Measurements from ENCODE around the gene CRYBB1.

Gene CRYBB1

GRCh38 chr22:26635117-26635516 is 17.3 kb upstream of the CRYBB1 start:
- WGBS (ENCODE audit: insufficient coverage), result 100% methylated on average over 1 of the region's 2 CpGs
- no peak overlapping the region for H3K4me3 ChIP-seq (ENCODE audit: control insufficient read depth in 1 of 7, extremely low read depth in 1 of 7, insufficient read depth in 4 of 7, low read depth in 2 of 7, low read length in 6 of 7)
- H3K36me3 ChIP-seq (ENCODE audit: control insufficient read depth in 4 of 4, insufficient read depth in 4 of 4, low read length in 3 of 4), result no peaks in the 10 kb centered on the region
- no peak for DNase-seq
- ChIA-PET POLR2A (no interaction called here), CTCF (interaction anchor here (1.0 kb wide), 2 partner anchors 61 to 234 kb away, joined by 3 read pairs; no protein-coding TSS in a partner anchor)
- no peak overlapping the region for H3K27ac ChIP-seq (ENCODE audit: insufficient read depth in 1 of 2, low read depth in 1 of 2, low read length in 2 of 2, poor library complexity in 1 of 2, severe bottlenecking in 2 of 2)
- peaks cover 0 to 23% (median 17%) of the 10 kb centered on the region in 4 experiments for H3K4me1 ChIP-seq (ENCODE audit: control extremely low read depth in 1 of 4, control insufficient read depth in 4 of 4, insufficient read depth in 4 of 4, low read length in 3 of 4)
- H3K9me3 ChIP-seq (ENCODE audit: control extremely low read depth in 1 of 5, control insufficient read depth in 4 of 5, insufficient read depth in 2 of 5, low read depth in 1 of 5, low read length in 4 of 5), result no peaks in the 10 kb centered on the region
- no peaks in the 10 kb centered on the region for H3K27me3 ChIP-seq (replicated peaks in 2 of 5; ENCODE audit: control insufficient read depth in 4 of 5, insufficient read depth in 5 of 5, low read length in 4 of 5)

- Histone ChIP-seq H3K27ac (ENCODE audit: insufficient read depth in 1 of 2, low read depth in 1 of 2, low read length in 2 of 2, poor library complexity in 1 of 2, severe bottlenecking in 2 of 2) (no peak overlapping the region), H3K4me3 (ENCODE audit: control insufficient read depth in 1 of 7, extremely low read depth in 1 of 7, insufficient read depth in 4 of 7, low read depth in 2 of 7, low read length in 6 of 7) (no peak overlapping the region), H3K4me1 (ENCODE audit: control extremely low read depth in 1 of 4, control insufficient read depth in 4 of 4, insufficient read depth in 4 of 4, low read length in 3 of 4) (peaks cover 0 to 22% (median 16%) of the 10 kb centered on the region in 4 experiments), H3K27me3 (replicated peaks in 2 of 5; ENCODE audit: control insufficient read depth in 4 of 5, insufficient read depth in 5 of 5, low read length in 4 of 5) (no peaks in the 10 kb centered on the region), H3K36me3 (ENCODE audit: control insufficient read depth in 4 of 4, insufficient read depth in 4 of 4, low read length in 3 of 4) (no peaks in the 10 kb centered on the region), H3K9me3 (ENCODE audit: control extremely low read depth in 1 of 5, control insufficient read depth in 4 of 5, insufficient read depth in 2 of 5, low read depth in 1 of 5, low read length in 4 of 5) (no peaks in the 10 kb centered on the region)
- CTCF ChIA-PET, result interaction anchor here (1.0 kb wide), 1 partner anchor 60 kb away, joined by 3 read pairs; no protein-coding TSS in a partner anchor
- DNase-seq, result no peak
- POLR2A ChIA-PET, result no interaction called here
- WGBS (ENCODE audit: insufficient coverage), result no CpG with 5 or more reads among the region's 3 CpGs
Measured at GRCh38 chr22:26634189-26634588, 16.4 kb upstream of the CRYBB1 start.

GRCh38 chr22:26632422-26633155 is 14.8 kb upstream of the CRYBB1 start:
- CTCF ChIA-PET, result interaction anchor here (1.0 to 1.4 kb wide), 4 partner anchors 8 to 107 kb away, joined by 3 read pairs; no protein-coding TSS in a partner anchor
- Histone ChIP-seq H3K9me3 (ENCODE audit: control extremely low read depth in 1 of 5, control insufficient read depth in 4 of 5, insufficient read depth in 2 of 5, low read depth in 1 of 5, low read length in 4 of 5) (no peaks in the 10 kb centered on the region), H3K27me3 (replicated peaks in 2 of 5; ENCODE audit: control insufficient read depth in 4 of 5, insufficient read depth in 5 of 5, low read length in 4 of 5) (no peaks in the 10 kb centered on the region), H3K36me3 (ENCODE audit: control insufficient read depth in 4 of 4, insufficient read depth in 4 of 4, low read length in 3 of 4) (no peaks in the 10 kb centered on the region), H3K4me3 (ENCODE audit: control insufficient read depth in 1 of 7, extremely low read depth in 1 of 7, insufficient read depth in 4 of 7, low read depth in 2 of 7, low read length in 6 of 7) (peak overlapping the region in 2 of 7 experiments; percentile 48 to 50), H3K4me1 (ENCODE audit: control extremely low read depth in 1 of 4, control insufficient read depth in 4 of 4, insufficient read depth in 4 of 4, low read length in 3 of 4) (peaks cover 0 to 31% (median 23%) of the 10 kb centered on the region in 4 experiments), H3K27ac (ENCODE audit: insufficient read depth in 1 of 2, low read depth in 1 of 2, low read length in 2 of 2, poor library complexity in 1 of 2, severe bottlenecking in 2 of 2) (peak overlapping the region in 1 of 2 experiments; percentile 68)
- DNase-seq, result peak; percentile 45 to 68 (median 61)
- WGBS (ENCODE audit: insufficient coverage), result 62% methylated on average over 5 of the region's 8 CpGs
- POLR2A ChIA-PET, result no interaction called here

GRCh38 chr22:26631282-26631681 is 13.5 kb upstream of the CRYBB1 start:
- 100% methylated on average over 3 of the region's 4 CpGs for WGBS (ENCODE audit: insufficient coverage)
- Histone ChIP-seq H3K27ac (ENCODE audit: insufficient read depth in 1 of 2, low read depth in 1 of 2, low read length in 2 of 2, poor library complexity in 1 of 2, severe bottlenecking in 2 of 2) (peak overlapping the region in 1 of 2 experiments; percentile 64), H3K9me3 (ENCODE audit: control extremely low read depth in 1 of 5, control insufficient read depth in 4 of 5, insufficient read depth in 2 of 5, low read depth in 1 of 5, low read length in 4 of 5) (no peaks in the 10 kb centered on the region), H3K4me3 (ENCODE audit: control insufficient read depth in 1 of 7, extremely low read depth in 1 of 7, insufficient read depth in 4 of 7, low read depth in 2 of 7, low read length in 6 of 7) (no peak overlapping the region), H3K4me1 (ENCODE audit: control extremely low read depth in 1 of 4, control insufficient read depth in 4 of 4, insufficient read depth in 4 of 4, low read length in 3 of 4) (peaks cover 0 to 38% (median 24%) of the 10 kb centered on the region in 4 experiments), H3K36me3 (ENCODE audit: control insufficient read depth in 4 of 4, insufficient read depth in 4 of 4, low read length in 3 of 4) (no peaks in the 10 kb centered on the region), H3K27me3 (replicated peaks in 2 of 5; ENCODE audit: control insufficient read depth in 4 of 5, insufficient read depth in 5 of 5, low read length in 4 of 5) (no peaks in the 10 kb centered on the region)
- POLR2A ChIA-PET, result no interaction called here
- CTCF ChIA-PET, result interaction anchor here (0.5 to 2.1 kb wide), 4 partner anchors 11 to 126 kb away, joined by 3 to 8 read pairs (median 3); no protein-coding TSS in a partner anchor
- no peak for DNase-seq

- CTCF ChIA-PET, result interaction anchor here (2.1 kb wide), 1 partner anchor 12 kb away, joined by 8 read pairs; no protein-coding TSS in a partner anchor
- no peaks in the 10 kb centered on the region for H3K27me3 ChIP-seq (replicated peaks in 2 of 5; ENCODE audit: control insufficient read depth in 4 of 5, insufficient read depth in 5 of 5, low read length in 4 of 5)
- no peak for DNase-seq
- H3K4me3 ChIP-seq (ENCODE audit: control insufficient read depth in 1 of 7, extremely low read depth in 1 of 7, insufficient read depth in 4 of 7, low read depth in 2 of 7, low read length in 6 of 7), result no peak overlapping the region
- WGBS (ENCODE audit: insufficient coverage), result 95% methylated on average over 15 of the region's 18 CpGs
- no peaks in the 10 kb centered on the region for H3K36me3 ChIP-seq (ENCODE audit: control insufficient read depth in 4 of 4, insufficient read depth in 4 of 4, low read length in 3 of 4)
- no peaks in the 10 kb centered on the region for H3K9me3 ChIP-seq (ENCODE audit: control extremely low read depth in 1 of 5, control insufficient read depth in 4 of 5, insufficient read depth in 2 of 5, low read depth in 1 of 5, low read length in 4 of 5)
- H3K27ac ChIP-seq (ENCODE audit: insufficient read depth in 1 of 2, low read depth in 1 of 2, low read length in 2 of 2, poor library complexity in 1 of 2, severe bottlenecking in 2 of 2), result no peak overlapping the region
- POLR2A ChIA-PET, result no interaction called here
- peaks cover 0 to 38% (median 24%) of the 10 kb centered on the region in 4 experiments for H3K4me1 ChIP-seq (ENCODE audit: control extremely low read depth in 1 of 4, control insufficient read depth in 4 of 4, insufficient read depth in 4 of 4, low read length in 3 of 4)
Measured at GRCh38 chr22:26629988-26630761, 12.3 kb upstream of the CRYBB1 start.

GRCh38 chr22:26624803-26625202 is 7.0 kb upstream of the CRYBB1 start:
- 90% methylated on average over 12 of the region's 12 CpGs for WGBS (ENCODE audit: insufficient coverage)
- no peaks in the 10 kb centered on the region for H3K36me3 ChIP-seq (ENCODE audit: control insufficient read depth in 4 of 4, insufficient read depth in 4 of 4, low read length in 3 of 4)

More at GRCh38 chr22:26624803-26625202, 7.0 kb upstream of the CRYBB1 start:
- POLR2A ChIA-PET, result no interaction called here
- Histone ChIP-seq H3K4me3 (ENCODE audit: control insufficient read depth in 1 of 7, extremely low read depth in 1 of 7, insufficient read depth in 4 of 7, low read depth in 2 of 7, low read length in 6 of 7) (no peak overlapping the region), H3K27me3 (replicated peaks in 2 of 5; ENCODE audit: control insufficient read depth in 4 of 5, insufficient read depth in 5 of 5, low read length in 4 of 5) (no peaks in the 10 kb centered on the region), H3K4me1 (ENCODE audit: control extremely low read depth in 1 of 4, control insufficient read depth in 4 of 4, insufficient read depth in 4 of 4, low read length in 3 of 4) (peaks cover 0 to 23% (median 13%) of the 10 kb centered on the region in 4 experiments), H3K9me3 (ENCODE audit: control extremely low read depth in 1 of 5, control insufficient read depth in 4 of 5, insufficient read depth in 2 of 5, low read depth in 1 of 5, low read length in 4 of 5) (no peaks in the 10 kb centered on the region), H3K27ac (ENCODE audit: insufficient read depth in 1 of 2, low read depth in 1 of 2, low read length in 2 of 2, poor library complexity in 1 of 2, severe bottlenecking in 2 of 2) (no peak overlapping the region)
- DNase-seq, result no peak
- CTCF ChIA-PET, result interaction anchor here (0.7 to 1.8 kb wide), 3 partner anchors 17 to 122 kb away, joined by 4 read pairs; no protein-coding TSS in a partner anchor
